Inflammatory macrophage treated with lipopolysaccharide for 1 hour (primary cell): Measurements from ENCODE around the gene LPCAT4.
A peak's percentile ranks its signal among the peaks of the same experiment; 100 is the strongest.
"Not testable (repeated sequence)": the region's sequence is repeated elsewhere in the genome, so short reads cannot be mapped to it uniquely, and the experiment has no call there.

ENCODE experiments used
- DNase-seq, 2 donors: peaks; one replicate each; pipeline ENCODE4 v3.0.0-alpha.2; 2020 to 2022

LPCAT4 gene

DNA sequence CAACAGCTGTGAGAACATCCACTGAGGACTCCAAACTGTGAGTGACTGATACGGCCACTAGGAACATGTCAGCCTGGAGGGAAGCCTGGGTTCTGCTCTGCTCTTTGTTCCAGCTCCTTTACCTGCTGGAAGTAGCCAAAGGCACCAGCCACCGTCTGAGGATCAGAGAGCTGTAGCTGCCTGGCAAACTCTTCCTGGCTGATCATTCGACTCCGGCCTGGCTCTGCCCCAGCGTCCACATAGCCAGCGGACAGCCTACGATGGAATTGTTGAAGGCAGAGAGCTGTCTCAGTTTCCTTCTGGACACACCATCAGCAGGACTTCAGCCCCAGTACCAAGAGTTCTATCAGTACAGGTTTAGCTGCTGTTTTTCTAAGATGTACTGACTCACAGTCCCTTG lies 5.7 kb downstream of the LPCAT4 start:
- no peak for DNase-seq

GRCh38 chr15:34360298-34360697 lies 6.7 kb downstream of the LPCAT4 start:
- no peak for DNase-seq

DNA sequence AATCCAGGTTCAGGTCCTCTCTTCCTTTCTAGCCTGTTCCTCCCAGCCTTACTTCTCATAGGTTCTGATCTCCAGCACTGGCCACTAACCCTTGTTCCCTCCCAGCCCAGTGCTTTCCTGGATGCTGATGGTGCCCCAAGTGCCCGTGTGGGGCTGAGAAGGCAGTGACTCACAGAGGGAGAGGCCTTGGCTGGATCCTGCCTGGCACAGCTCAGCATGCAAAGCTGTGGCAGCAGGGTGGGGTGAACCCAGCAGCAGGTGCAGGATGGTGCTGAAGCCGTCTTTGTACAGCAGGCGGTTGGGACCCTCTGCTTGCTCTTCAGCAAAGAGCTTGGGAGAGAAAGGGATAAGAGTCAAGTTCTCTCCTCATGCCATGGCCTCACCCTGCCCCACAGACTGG lies 7.6 kb downstream of the LPCAT4 start:
- no peak for DNase-seq

DNA sequence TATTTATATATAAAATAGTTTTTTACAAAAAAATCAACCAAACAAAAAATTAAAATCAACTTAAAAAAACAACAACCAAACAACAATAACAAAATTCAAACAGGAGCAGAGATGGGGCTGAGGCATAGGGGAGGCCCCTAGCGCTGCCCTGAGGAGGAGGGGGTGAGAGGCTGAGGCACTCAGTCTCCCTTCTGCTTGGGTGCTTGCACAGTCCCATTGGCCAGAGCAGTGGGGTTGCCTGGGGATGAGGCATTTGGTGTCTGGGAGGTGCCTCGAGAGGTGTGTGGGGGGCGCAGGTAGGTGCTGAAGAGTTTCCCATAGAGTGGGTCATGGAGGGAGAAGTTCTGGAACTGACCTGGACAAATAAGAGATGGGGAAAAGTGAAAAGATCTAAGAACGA lies 8.0 kb downstream of the LPCAT4 start:
- DNase-seq: no peak

DNA sequence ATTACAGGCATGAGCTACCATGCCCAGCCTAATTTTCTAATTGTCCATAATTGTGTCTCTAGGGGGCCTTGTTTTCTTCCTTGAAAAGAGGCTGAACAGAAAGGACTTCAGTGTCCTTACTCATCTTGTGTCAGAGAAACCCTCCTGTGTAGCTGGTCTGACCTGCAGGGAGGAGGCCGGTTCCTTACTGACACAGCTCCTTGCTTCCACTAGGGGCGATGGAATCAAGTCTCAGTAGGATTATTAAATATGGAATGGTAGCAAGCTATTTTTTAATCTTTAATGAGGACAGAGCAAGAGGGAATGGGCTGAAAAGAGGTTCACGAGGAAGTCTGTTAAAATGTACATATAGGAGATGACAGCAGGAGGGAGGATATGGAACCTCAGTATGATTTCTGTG lies 8.6 kb downstream of the LPCAT4 start:
- no peak for DNase-seq

- DNase-seq: no peak
Observed at GRCh38 chr15:34357653-34358052, 9.3 kb downstream of the LPCAT4 start.

DNA sequence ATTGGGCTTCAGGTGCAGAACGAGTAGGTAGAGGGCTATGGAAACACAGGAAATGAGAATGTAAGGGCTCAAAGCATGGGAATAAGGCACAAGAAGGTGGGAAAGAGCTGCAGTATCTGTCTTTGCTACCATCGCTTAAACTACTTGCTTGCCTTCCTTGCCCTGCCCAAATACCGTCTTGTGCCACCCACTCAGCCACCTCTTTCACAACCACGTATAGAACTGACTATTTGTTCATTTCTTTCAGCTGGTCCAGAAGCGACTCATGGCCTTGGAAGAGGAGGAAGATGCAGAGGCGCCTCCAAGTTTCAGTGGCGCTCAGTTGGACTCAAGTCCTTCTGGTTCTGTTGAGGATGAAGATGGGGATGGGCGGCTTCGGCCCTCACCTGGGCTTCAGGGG lies 11.8 kb downstream of the LPCAT4 start:
- DNase-seq: peak in 1 of 2 donors; percentile 25

DNA sequence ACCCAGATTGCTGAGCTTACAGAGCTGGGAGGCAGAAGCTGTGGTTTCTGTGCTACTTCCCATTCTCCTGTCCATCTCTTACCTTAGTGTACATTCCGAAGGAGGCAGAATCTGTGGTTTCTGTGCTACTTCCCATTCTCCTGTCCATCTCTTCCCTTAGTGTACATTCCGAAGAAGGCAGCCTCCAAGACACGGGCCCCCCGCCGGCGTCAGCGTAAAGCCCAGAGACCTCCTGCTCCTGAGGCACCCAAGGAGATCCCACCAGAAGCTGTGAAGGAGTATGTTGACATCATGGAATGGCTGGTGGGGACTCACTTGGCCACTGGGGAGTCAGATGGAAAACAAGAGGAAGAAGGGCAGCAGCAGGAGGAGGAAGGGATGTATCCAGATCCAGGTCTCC lies 12.7 kb downstream of the LPCAT4 start:
- no peak for DNase-seq

DNA sequence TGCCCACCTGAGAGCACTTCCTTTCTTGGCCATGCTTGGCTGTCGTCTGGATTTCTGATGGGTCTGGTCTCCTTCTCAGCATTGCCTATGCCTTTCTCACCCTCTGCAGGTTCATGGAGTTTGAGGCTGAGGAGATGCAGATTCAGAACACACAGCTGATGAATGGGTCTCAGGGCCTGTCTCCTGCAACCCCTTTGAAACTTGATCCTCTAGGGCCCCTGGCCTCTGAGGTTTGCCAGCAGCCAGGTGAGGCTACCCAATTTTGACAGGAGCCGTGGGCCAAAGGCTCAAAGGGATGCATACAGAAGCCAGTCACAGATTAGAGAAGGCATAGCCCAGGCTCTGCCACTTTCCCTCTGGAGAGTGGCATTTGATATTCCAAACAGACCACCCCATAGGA lies 13.4 kb downstream of the LPCAT4 start:
- no peak for DNase-seq

- DNase-seq: not testable (repeated sequence)
Observed at GRCh38 chr15:34352996-34353395, 14.0 kb downstream of the LPCAT4 start.

DNA sequence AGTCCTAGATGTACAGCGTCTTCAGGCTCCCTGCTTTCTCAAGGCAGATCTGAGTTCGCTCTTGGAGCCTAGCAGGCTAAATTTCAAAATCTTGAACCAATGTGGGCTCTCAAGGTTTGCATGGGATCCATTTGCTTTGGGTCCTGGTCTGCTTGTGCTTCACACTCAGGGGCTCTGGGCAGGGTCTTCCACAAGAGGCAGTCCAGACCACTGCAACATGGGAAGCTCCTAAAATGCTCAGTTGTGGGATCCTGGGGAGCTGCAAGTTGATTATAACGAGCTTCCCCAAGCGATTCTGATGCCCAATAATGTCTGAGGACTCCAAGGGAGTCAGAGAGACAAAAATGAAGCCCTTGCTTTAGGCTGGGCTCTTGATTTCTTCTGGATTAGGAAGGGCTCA lies 17.2 kb downstream of the LPCAT4 start:
- no peak for DNase-seq

DNA sequence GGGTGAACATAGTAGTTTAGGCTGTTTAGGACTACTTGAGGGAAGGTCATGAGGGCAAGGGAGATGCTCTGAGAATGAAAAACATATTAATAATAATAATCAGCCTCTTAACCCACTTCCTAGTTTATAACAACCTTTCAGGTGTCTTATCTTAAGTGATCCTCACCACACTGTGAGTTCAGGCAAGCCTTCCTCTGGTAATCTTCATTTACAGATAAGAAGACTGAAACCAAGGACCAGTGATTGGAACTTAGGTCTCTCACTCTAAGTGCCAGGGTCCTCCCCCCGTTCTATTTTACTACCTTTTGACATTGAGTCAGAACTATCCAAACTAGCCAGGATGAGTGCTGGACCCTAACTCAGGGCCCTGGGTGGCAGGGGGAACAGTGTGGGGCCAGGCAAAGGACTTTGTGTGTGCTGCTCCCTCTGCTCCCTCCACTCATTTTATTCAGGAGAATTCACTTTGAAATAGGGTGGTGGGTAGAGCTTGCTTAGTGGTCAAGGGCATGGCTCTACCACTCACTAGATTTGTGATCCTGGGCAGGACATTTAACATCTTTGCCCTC lies 18.2 kb downstream of the LPCAT4 start:
- no peak for DNase-seq

- no peak for DNase-seq
Observed at GRCh38 chr15:34347951-34348638, 18.9 kb downstream of the LPCAT4 start.

- DNase-seq: peak; percentile 84 to 94
Observed at GRCh38 chr15:34342737-34343575, 24.0 kb downstream of the LPCAT4 start, which contains the start of the genes NOP10 and NUTM1. TSS of gene NOP10 (minus strand) at chr15:34343136. CDS start at chr15:34343073, 63 bp downstream. TSS of gene NUTM1 (plus strand) at chr15:34343315. CDS start at chr15:34343697, 382 bp downstream.

GRCh38 chr15:34342213-34342736 lies 24.7 kb downstream of the LPCAT4 start:
- not testable (repeated sequence) for DNase-seq

DNA sequence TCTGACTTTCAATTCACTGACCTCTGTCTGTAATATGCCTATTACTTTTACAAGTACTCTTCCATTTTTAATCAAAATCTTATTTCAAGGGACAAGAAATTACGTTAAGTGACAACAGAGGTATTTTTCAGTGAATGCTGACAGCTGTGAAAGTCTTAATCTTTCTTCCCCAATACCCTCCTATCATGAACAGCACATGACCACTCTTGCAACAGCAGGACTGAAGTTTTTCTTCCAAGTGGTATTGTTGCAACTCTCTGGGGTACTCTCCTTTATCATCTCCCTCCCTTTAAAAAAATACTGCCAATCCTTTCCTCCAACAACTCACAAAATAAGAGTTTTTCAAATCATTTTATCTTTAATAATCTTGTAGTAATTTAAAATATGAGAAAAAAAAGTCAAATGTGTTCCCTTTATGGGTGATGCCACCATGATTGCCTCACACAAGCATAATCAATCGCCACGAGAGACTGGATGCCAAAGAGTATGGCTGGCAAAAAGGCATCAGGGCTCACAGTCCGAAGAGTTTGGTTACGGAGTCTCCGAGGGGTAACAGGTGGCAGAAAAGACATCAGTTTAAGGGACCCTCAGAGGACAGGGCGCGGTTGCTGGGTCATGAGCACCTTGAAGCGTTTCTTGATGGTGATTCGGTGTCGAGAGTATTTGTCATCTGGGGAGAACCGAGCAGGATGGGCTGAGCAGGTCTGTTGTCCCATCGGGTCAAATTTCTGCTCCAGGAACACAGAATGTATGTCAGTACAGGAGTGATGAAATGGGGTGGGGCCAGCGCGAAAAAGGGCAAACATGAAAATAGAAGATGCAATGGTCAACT lies 25.4 kb downstream of the LPCAT4 start:
- DNase-seq: peak; percentile 51 to 61

DNA sequence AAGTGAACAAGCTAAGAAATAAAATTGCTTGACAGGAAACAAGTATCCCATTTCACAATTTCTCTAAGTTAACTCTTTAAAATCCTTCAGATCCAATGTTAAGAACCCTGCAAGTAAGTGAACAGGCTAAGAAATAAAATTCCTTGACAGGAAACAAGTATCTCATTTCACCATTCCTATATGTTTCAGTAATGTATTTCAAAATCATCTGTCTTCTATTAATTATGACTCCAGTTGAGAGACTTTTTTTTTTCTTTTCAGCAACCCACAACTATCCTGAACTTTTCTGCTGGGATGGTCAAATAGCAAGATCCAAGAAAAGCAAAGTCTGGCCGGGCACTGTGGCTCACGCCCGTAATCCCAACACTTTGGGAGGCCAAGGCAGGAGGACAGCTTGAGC lies 27.1 kb downstream of the LPCAT4 start:
- DNase-seq: no peak

DNA sequence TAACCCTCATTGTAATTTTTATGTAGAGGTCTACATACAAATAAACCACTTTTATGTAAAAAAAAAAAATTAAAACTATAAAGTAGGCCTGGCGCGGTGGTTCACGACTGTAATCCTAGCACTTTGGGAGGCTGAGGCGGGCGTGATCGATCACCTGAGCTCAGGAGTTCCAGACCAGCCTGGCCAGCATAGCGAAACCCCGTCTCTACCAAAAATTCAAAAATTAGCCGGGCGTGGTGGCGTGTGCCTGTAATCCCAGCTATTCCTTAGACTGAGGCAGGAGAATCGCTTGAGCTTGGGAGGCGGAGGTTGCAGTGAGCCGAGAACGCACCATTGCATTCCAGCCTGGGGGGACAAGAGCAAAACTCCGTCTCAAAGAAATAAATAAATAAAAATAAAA lies 28.6 kb downstream of the LPCAT4 start:
- DNase-seq: no peak

- peak; percentile 91 to 93 for DNase-seq
Observed at GRCh38 chr15:34337557-34338306, 29.3 kb downstream of the LPCAT4 start, which contains the start of gene SLC12A6. TSS of gene SLC12A6 (minus strand) at chr15:34337781. CDS start at chr15:34336680, 1,101 bp downstream.

DNA sequence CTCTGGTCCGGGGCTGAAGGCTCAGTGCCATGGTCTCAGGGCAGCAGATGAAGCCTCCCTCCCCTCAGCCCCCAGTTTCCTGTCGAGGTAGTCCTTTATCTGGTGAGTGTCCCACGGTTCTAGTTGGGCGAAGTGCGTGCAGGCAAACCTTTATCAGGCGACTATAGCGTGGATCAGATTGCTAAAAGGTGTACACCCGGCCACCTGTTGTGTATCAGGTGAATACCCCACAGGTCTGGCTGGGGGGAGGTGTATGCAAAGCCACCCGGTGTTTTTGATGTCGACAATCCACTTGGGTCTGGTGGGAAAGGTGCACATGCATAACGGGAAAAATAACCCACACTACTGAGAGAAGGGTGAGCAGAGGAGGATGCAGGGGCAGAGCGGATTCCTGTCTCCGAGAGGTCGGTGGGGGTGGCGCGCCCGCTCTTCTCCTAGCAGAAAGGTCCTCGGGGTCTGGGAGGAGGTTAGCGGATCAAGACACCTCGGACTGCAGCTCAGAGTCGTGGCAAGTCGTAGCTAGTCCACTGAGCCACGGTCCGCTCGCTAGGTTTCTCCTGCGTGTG lies 29.9 kb downstream of the LPCAT4 start:
- DNase-seq: no peak
